Natural killer cell (primary cell): ENCODE measurements around the gene AMER3. TPM values are rescaled to one million over a fixed set of nuclear protein-coding genes. Genes with fewer than 3 reads are reported as not detected.

ENCODE experiments used
- ATAC-seq, 3 donors: fragments of 150-1000 bp in 2 of 3; fragments of 200-7000 bp in 1 of 3; cut with Tn5 transposase; 1 replicate in 1 of 3; 2 replicates in 2 of 3; pipeline ENCODE4 v1.10.0; 2021; ENCODE audit warnings: mild to moderate bottlenecking in 2 of 3, moderate library complexity in 2 of 3
- DNase-seq, 2 donors: peaks; one replicate each; pipeline versions ENCODE4 v3.0.0 to v3.0.0-alpha.2; 2013 to 2021; ENCODE audit warnings: mixed read lengths in 1 of 2
- H3K27ac ChIP-seq: one replicate; pipeline ENCODE4 v1.5.1; 2013; ENCODE audit warnings: mild to moderate bottlenecking, low read length
- H3K27me3 ChIP-seq: one replicate; pipeline ENCODE4 v1.6.1; 2013; ENCODE audit warnings: low read length; ENCODE audit not compliant: control insufficient read depth, insufficient read depth
- H3K36me3 ChIP-seq: one replicate; pipeline ENCODE4 v1.6.1; 2013; ENCODE audit warnings: low read length; ENCODE audit not compliant: control insufficient read depth, insufficient read depth
- H3K4me1 ChIP-seq: one replicate; pipeline ENCODE4 v1.6.1; 2013; ENCODE audit warnings: low read length; ENCODE audit not compliant: control insufficient read depth, insufficient read depth
- H3K4me3 ChIP-seq: one replicate; pipeline ENCODE4 v1.5.1; 2013; ENCODE audit warnings: low read length
- H3K9me3 ChIP-seq: one replicate; pipeline ENCODE4 v1.6.1; 2013; ENCODE audit warnings: low read length; ENCODE audit not compliant: control insufficient read depth, insufficient read depth
- H3K27ac Mint-ChIP-seq, 2 donors: one replicate each; pipeline ENCODE4 v1.8.0; 2022; ENCODE audit warnings: mild to moderate bottlenecking in 2 of 2, mixed read lengths in 2 of 2, moderate library complexity in 1 of 2
- H3K27me3 Mint-ChIP-seq, 2 donors: one replicate each; pipeline ENCODE4 v1.8.0; 2022; ENCODE audit warnings: low read depth in 2 of 2, mixed read lengths in 2 of 2
- H3K36me3 Mint-ChIP-seq: one replicate; pipeline ENCODE4 v1.8.0; 2022; ENCODE audit warnings: mixed read lengths
- H3K4me1 Mint-ChIP-seq, 2 donors: one replicate each; pipeline ENCODE4 v1.8.0; 2022; ENCODE audit warnings: mixed read lengths in 2 of 2
- H3K4me3 Mint-ChIP-seq: one replicate; pipeline ENCODE4 v1.8.0; 2022; ENCODE audit warnings: mild to moderate bottlenecking, moderate library complexity, mixed read lengths
- H3K9me3 Mint-ChIP-seq, 2 donors: one replicate each; pipeline ENCODE4 v1.8.0; 2022; ENCODE audit warnings: mixed read lengths in 2 of 2
- WGBS: methylation state at CpG from one replicate; pipeline ENCODE4 v1.1.7; 2013; ENCODE audit warnings: missing lambda C conversion rate; ENCODE audit not compliant: insufficient coverage; 5-methylcytosine and 5-hydroxymethylcytosine counted together
- intact Hi-C: fragments of 100-400 bp; cut with micrococcal nuclease; formaldehyde crosslinking; loops from one replicate; pipeline ENCODE4 v1.14.2; 2022
- total RNA-seq, 4 donors: library from RNA; stranded (reverse); fragments of 120-200 nt in 1 of 4; gene quantifications; one replicate each; pipeline versions ENCODE4 v1.2.3 to v1.2.4, GENCODE V29; 2013 to 2022
- TF ChIP-seq, protein P1 (sequence below): fragments of 200-600 bp; IDR thresholded peaks from one replicate; pipeline ENCODE4 v1.8.0; 2022; ENCODE audit warnings: antibody characterized with exemption

Gene AMER3
- total RNA-seq, 3 donors from 2014 or later (not counting 1 experiment from before 2014, with no cell fraction given): not detected

DNA sequence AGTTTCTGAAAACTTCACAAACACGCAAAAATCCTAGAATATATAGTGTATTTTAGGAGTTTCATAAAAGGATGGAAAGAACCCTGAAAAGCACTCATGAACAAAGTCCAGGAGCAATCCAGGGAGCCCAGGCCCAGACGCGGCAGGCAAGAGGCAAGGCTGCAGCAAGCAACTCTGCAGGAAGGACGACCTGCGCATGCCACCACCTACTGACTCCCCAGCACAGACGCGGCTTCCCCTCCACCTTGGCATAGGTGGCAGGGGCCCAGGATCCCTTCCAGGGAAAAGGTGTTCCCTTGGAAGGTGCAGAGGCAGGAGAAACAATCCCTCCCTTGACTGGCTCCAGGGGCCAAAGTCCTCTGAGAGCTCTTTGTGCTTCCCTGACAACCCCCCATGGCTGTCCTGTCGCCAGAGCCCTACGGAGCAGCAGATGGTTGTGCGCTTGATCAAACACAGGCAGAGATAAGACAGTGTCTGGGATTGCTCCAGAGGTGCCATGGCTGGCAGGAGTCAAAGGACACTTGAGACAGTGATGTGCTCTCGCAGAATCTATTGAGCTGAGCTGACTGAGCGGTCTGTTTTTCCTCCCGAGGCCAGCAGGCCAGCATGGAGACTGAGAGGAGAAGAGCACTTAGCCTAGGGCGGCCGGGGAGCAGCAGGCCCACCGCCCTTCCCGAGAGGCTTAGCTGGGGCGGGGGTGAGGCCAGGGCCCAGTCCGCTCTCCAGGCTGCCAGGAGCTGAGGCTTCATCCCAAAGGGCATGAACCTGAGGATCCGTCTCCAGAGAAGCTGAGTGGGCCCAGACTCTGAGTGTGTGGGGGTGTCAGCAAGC, 10.8 kb upstream of the AMER3 start:
- Mint-ChIP-seq H3K27me3 (peaks cover 17 to 38% of the 10 kb centered on the region in 2 donors), H3K36me3 (no peaks in the 10 kb centered on the region), H3K9me3 (no peaks in the 10 kb centered on the region), H3K4me1 (no peaks in the 10 kb centered on the region), H3K27ac (no peak overlapping the region), H3K4me3 (no peak overlapping the region)
- H3K36me3 ChIP-seq: no peaks in the 10 kb centered on the region
- H3K4me1 ChIP-seq: no peaks in the 10 kb centered on the region
- no peaks in the 10 kb centered on the region for H3K9me3 ChIP-seq
- 55% methylated on average over 19 of the region's 20 CpGs for WGBS
- DNase-seq: no peak
- no peak overlapping the region for H3K27ac ChIP-seq
- H3K4me3 ChIP-seq: no peak overlapping the region
- intact Hi-C loops: no loop called here
- TF ChIP-seq, protein P1, sequence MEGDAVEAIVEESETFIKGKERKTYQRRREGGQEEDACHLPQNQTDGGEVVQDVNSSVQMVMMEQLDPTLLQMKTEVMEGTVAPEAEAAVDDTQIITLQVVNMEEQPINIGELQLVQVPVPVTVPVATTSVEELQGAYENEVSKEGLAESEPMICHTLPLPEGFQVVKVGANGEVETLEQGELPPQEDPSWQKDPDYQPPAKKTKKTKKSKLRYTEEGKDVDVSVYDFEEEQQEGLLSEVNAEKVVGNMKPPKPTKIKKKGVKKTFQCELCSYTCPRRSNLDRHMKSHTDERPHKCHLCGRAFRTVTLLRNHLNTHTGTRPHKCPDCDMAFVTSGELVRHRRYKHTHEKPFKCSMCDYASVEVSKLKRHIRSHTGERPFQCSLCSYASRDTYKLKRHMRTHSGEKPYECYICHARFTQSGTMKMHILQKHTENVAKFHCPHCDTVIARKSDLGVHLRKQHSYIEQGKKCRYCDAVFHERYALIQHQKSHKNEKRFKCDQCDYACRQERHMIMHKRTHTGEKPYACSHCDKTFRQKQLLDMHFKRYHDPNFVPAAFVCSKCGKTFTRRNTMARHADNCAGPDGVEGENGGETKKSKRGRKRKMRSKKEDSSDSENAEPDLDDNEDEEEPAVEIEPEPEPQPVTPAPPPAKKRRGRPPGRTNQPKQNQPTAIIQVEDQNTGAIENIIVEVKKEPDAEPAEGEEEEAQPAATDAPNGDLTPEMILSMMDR: no peak
- ATAC-seq: no peak
- peaks cover 4% of the 10 kb centered on the region for H3K27me3 ChIP-seq

DNA sequence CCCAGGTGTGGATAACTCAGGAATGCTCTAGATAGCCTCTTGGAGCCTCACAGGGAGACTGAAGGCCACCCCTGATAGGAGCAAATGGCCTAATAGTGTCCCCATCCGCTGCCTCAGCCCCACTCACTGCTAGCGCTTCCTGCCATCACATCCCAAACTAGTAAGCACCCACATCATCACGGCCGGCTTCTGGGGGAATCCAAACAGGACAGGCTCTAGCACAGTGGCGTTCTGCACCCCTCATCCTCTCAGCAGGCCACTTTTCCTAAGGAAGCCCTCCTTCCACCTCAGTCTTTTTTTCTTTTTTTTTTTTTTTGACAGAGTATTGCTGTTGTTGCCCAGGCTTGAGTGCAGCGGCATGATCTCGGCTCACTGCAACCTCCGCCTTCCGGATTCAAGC, 6.3 kb upstream of the AMER3 start:
- H3K27me3 Mint-ChIP-seq: peaks cover 26 to 41% of the 10 kb centered on the region in 2 donors
- no peak for ATAC-seq
- 86% methylated on average over 9 of the region's 9 CpGs for WGBS

DNA sequence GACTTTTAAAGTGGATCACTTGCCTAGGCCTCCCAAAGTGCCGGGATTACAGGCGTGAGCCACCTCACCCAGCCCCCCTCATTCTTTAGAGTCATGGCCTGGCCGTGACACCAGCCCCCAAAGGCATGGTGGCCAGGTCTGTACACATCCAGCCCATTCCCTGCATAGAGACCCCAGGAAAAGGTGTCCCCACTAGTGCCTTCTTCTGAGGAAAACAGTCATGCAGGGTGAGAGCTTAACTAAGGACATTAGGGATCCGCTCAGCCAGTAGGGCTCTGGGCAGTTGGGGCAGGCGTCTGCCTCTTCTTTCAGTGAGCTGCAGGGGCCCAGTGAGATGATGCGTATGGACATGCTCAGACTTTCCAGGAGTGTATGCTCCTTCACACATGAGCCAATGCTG, 5.7 kb upstream of the AMER3 start:
- TF ChIP-seq, protein P1: no peak

More for the DNA sequence above, 6.3 kb upstream of the AMER3 start:
- Mint-ChIP-seq H3K36me3 (no peaks in the 10 kb centered on the region), H3K9me3 (no peaks in the 10 kb centered on the region), H3K4me3 (no peak overlapping the region), H3K4me1 (no peaks in the 10 kb centered on the region), H3K27ac (no peak overlapping the region)
- no peak for DNase-seq
- Histone ChIP-seq H3K4me1 (no peaks in the 10 kb centered on the region), H3K9me3 (no peaks in the 10 kb centered on the region), H3K27ac (no peak overlapping the region), H3K4me3 (no peak overlapping the region), H3K36me3 (no peaks in the 10 kb centered on the region), H3K27me3 (peaks cover 6% of the 10 kb centered on the region)
- intact Hi-C loops: no loop called here
- TF ChIP-seq, protein P1: no peak

More for the DNA sequence above, 5.7 kb upstream of the AMER3 start:
- Histone ChIP-seq H3K36me3 (no peaks in the 10 kb centered on the region), H3K27me3 (peaks cover 4% of the 10 kb centered on the region), H3K27ac (no peak overlapping the region), H3K4me3 (no peak overlapping the region), H3K4me1 (no peaks in the 10 kb centered on the region), H3K9me3 (no peaks in the 10 kb centered on the region)
- Mint-ChIP-seq H3K27ac (no peak overlapping the region), H3K4me1 (no peaks in the 10 kb centered on the region), H3K27me3 (peaks cover 29 to 40% of the 10 kb centered on the region in 2 donors), H3K9me3 (no peaks in the 10 kb centered on the region), H3K36me3 (no peaks in the 10 kb centered on the region), H3K4me3 (no peak overlapping the region)
- intact Hi-C loops: no loop called here
- WGBS: 92% methylated on average over 6 of the region's 6 CpGs
- no peak for DNase-seq
- no peak for ATAC-seq
